Measurements from ENCODE around the gene ZNF555.

Gene ZNF555

GRCh38 chr19:2807379-2808128 is 33.7 kb upstream of the ZNF555 start:
- DNase-seq (ENCODE audit: low spot score): no peak

GRCh38 chr19:2808129-2808941 is 32.9 kb upstream of the ZNF555 start:
- DNase-seq (ENCODE audit: low spot score): no peak

GRCh38 chr19:2809387-2810140 is 31.7 kb upstream of the ZNF555 start:
- no peak for DNase-seq (ENCODE audit: low spot score)

GRCh38 chr19:2810141-2811091 is 30.9 kb upstream of the ZNF555 start:
- DNase-seq (ENCODE audit: low spot score): no peak

DNA sequence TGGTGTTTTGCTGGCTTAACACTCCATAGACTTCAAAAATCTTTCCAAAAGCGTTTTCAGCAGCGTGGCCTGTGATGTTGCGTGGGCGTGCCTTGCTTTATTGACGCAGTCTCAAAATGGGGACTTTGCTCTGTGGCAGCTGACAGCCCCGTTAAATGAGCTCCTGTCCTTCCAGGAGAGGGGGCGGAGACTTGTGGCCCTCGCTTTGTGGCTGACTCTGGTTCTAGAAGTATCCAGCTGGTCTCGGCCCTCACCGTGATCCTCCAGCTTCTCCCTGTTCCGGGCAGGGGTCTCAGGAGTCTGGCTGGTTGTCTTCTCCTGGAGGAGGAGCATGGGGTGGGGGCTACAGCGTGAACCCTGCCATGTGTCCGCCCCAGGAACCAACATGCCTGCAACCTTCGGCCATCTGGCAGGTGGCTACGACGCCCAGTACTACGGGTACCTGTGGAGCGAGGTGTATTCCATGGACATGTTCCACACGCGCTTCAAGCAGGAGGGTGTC is 30.0 kb upstream of the ZNF555 start:
- DNase-seq (ENCODE audit: low spot score): no peak

GRCh38 chr19:2811735-2812413 is 29.4 kb upstream of the ZNF555 start:
- no peak for DNase-seq (ENCODE audit: low spot score)

GRCh38 chr19:2812414-2813234 is 28.7 kb upstream of the ZNF555 start:
- DNase-seq (ENCODE audit: low spot score): no peak

GRCh38 chr19:2813235-2814160 is 27.8 kb upstream of the ZNF555 start:
- no peak for DNase-seq (ENCODE audit: low spot score)

DNA sequence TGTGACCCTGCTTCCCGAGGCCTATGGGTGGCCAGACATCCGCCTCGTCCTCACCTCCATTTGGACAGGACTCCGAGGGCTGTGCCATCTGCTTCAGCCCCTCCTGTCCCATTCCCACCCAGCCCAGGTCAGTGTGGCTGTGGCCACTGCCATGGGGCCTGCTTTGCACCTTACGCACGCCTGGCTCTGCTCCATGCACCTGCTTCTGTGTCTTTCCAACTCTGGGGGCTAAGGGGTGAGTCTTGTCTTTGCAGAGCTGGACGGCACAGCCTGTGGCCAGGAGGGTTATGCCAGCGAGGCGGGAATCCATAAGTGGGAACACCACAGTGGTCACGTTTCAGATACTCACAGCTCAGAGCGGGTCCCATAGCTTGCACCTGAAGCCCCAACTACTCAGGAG is 26.8 kb upstream of the ZNF555 start:
- no peak for DNase-seq (ENCODE audit: low spot score)

- no peak for DNase-seq (ENCODE audit: low spot score)
These were observed 26.1 kb upstream of the ZNF555 start for GRCh38 chr19:2815191-2815614.

- no peak for DNase-seq (ENCODE audit: low spot score)
These were observed 25.4 kb upstream of the ZNF555 start for GRCh38 chr19:2815923-2816322.

DNA sequence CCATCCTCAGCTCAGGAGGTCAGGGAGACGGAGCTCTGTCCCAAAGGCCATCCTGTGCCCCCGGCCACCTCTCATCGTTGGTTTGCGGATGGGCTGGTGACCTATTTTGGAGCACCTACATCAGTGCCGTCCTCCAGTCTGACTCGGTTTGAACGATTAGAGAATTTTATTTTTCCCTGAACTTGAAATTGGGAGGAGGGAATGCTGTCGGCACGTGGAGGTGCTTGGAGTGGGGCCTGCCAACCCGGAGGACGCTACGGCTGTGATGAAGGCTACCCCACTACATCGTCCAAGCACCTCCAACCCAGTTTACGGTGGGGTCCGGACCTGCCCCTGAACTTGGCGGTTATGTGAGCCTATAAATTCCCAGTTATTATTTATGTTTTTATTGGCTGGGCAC is 24.6 kb upstream of the ZNF555 start:
- no peak for DNase-seq (ENCODE audit: low spot score)

DNA sequence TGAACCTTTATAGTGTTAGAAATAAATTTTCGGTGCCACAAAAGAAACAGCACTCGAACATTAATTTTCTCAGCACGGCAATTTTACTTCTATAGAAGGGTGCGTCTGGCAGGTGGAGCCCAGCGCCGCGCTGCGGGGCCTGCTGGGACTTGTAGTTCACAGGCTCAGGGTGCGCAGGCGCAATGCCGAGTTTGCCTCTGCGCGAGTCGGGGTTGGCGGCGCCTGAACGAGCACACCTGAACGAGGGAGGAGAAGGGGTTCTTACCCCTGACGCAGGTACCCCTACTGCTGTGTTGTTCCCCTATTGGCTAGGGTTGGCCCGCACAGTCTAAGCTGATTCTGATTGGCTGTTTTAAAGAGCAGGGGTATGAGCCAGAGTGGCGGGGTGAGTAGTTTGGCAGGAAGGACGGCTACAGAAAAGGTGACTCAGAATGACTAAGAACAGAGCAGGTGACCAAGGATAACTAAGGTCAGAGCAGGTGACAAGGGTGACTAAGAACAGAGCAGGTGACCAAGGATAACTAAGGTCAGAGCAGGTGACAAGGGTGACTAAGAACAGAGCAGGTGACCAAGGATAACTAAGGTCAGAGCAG is 23.9 kb upstream of the ZNF555 start:
- DNase-seq (ENCODE audit: low spot score): peak; percentile 27

DNA sequence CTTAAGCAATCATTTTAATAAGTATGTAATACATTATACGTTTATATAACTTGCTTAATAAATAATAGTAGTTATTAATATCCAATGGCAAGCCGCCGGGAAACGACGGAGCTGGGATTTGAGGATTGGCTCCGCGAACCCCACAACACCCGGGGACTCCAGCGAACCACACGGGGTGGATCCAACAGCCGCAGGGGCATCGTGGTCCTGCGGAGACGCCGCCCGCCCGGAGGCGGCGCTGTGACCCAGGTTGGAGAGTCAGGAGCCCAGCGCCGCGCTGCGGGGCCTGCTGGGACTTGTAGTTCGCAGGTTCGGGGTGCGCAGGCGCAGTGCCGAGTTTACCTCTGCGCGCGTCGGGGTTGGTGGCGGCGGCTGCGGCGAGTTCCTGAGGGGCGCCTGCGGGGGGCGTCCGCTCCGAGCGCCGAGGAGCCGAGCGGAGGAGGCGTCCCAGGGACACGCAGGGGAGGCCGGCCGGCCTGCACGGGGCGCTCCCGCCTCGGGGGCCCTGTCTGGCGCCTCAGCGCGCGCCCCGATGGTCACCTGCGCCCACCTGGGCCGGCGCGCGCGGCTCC is 21.6 kb upstream of the ZNF555 start, which contains the start of gene ZNF554:
ZNF554 (plus strand) TSS at position 329 of the 572 bp plus-strand sequence; CDS start at position 533, 204 bp downstream.
- DNase-seq (ENCODE audit: low spot score): peak; percentile 95

- peak; percentile 7 for DNase-seq (ENCODE audit: low spot score)
These were observed 21.1 kb upstream of the ZNF555 start for GRCh38 chr19:2820112-2820702.

GRCh38 chr19:2822846-2823245 is 18.4 kb upstream of the ZNF555 start:
- DNase-seq (ENCODE audit: low spot score): no peak

- no peak for DNase-seq (ENCODE audit: low spot score)
These were observed 17.6 kb upstream of the ZNF555 start for GRCh38 chr19:2823646-2824045.

Measured in hematopoietic multipotent progenitor cell treated with erythropoietin and hydrocortisone succinate and interleukin-3 and kit ligand, for 17 days (in vitro differentiated cells).